Renal cortex interstitium (tissue), 11 donors: Measurements from ENCODE around the gene SDHAF4. TPM values are rescaled to one million over a fixed set of nuclear protein-coding genes. Genes with fewer than 3 reads are reported as not detected.

Experiments
- DNase-seq, 11 donors: peaks; one replicate each; pipeline ENCODE4 v3.0.0-alpha.2; 2013; ENCODE audit warnings: low read depth in 9 of 11, low spot score in 4 of 11; ENCODE audit errors: extremely low read depth in 1 of 11
- polyA plus RNA-seq, 3 donors: library from polyadenylated mRNA; unstranded; fragments of 120-200 nt; gene quantifications; one replicate each; pipeline ENCODE4 v1.2.1, GENCODE V29; 2013; ENCODE audit not compliant: insufficient read length in 3 of 3

The SDHAF4 gene
- polyA plus RNA-seq, 3 donors = 15.7 to 21.5 (median 21.1) TPM

- no peak for DNase-seq
Observed at GRCh38 chr6:70638468-70638867, 71.7 kb downstream of the SDHAF4 start.

Other genes with a start within 250 kb of the SDHAF4 start
- gene FAM135A, start 153.4 kb upstream of the SDHAF4 start, polyA plus RNA-seq = 10 to 100 TPM; 21.0 to 33.8 (median 28.4) TPM
- gene SMAP1, start 101.0 kb downstream of the SDHAF4 start, polyA plus RNA-seq = 10 to 100 TPM; 27.0 to 30.9 (median 27.9) TPM